H9 (cell line): ENCODE data around the gene TCF4. TPM values are rescaled to one million over a fixed set of nuclear protein-coding genes. Genes with fewer than 3 reads are reported as not detected.

ENCODE experiments used
- DNase-seq: peaks from one replicate; pipeline ENCODE4 v3.0.0-alpha.2; 2017
- H2AFZ ChIP-seq: one replicate; pipeline ENCODE4 v1.6.1; 2013; ENCODE audit warnings: mild to moderate bottlenecking, low read length, control low read depth, moderate library complexity
- H2AK5ac ChIP-seq: 2 replicates; pipeline ENCODE4 v1.6.1; 2013; ENCODE audit warnings: low read length, control low read depth, mixed read lengths; ENCODE audit not compliant: insufficient read length
- H2BK120ac ChIP-seq: one replicate; pipeline ENCODE4 v1.6.1; 2013; ENCODE audit warnings: low read depth, mild to moderate bottlenecking, low read length, control low read depth, inconsistent platforms; ENCODE audit not compliant: poor library complexity, severe bottlenecking
- H2BK12ac ChIP-seq: 2 replicates; pipeline ENCODE4 v1.6.1; 2013; ENCODE audit warnings: low read length, control low read depth, mixed read lengths, low read depth; ENCODE audit not compliant: insufficient read length
- H2BK15ac ChIP-seq: 2 replicates; pipeline ENCODE4 v1.6.1; 2013; ENCODE audit warnings: low read depth, low read length, control low read depth
- H2BK20ac ChIP-seq: one replicate; pipeline ENCODE4 v1.6.1; 2013; ENCODE audit warnings: low read depth, mild to moderate bottlenecking, low read length, control low read depth, inconsistent platforms; ENCODE audit not compliant: poor library complexity, severe bottlenecking
- H2BK5ac ChIP-seq: 2 replicates; pipeline ENCODE4 v1.6.1; 2013; ENCODE audit warnings: low read length, control low read depth, mixed read lengths; ENCODE audit not compliant: insufficient read length
- H3K14ac ChIP-seq: 2 replicates; pipeline ENCODE4 v1.6.1; 2013; ENCODE audit warnings: low read length, control low read depth; ENCODE audit not compliant: insufficient read depth
- H3K18ac ChIP-seq: 2 replicates; pipeline ENCODE4 v1.6.1; 2013; ENCODE audit warnings: low read depth, mild to moderate bottlenecking, mixed read lengths, low read length, control low read depth; ENCODE audit not compliant: insufficient read length
- H3K23ac ChIP-seq: 2 replicates; pipeline ENCODE4 v1.6.1; 2013; ENCODE audit warnings: low read length, control low read depth, mixed read lengths, low read depth; ENCODE audit not compliant: insufficient read length
- H3K23me2 ChIP-seq: 2 replicates; pipeline ENCODE4 v1.6.1; 2013; ENCODE audit warnings: low read depth, mild to moderate bottlenecking, mixed read lengths, low read length, control low read depth; ENCODE audit not compliant: insufficient read length, poor library complexity, severe bottlenecking
- H3K27ac ChIP-seq: 2 replicates; pipeline ENCODE4 v1.5.1; 2013; ENCODE audit warnings: low read length, control low read depth, mixed read lengths, low read depth; ENCODE audit not compliant: insufficient read length
- H3K27me3 ChIP-seq: 2 replicates; pipeline ENCODE4 v1.6.1; 2013; ENCODE audit warnings: low read length, control low read depth, inconsistent platforms; ENCODE audit not compliant: insufficient read depth
- H3K4ac ChIP-seq: 2 replicates; pipeline ENCODE4 v1.6.1; 2013; ENCODE audit warnings: low read depth, mild to moderate bottlenecking, control low read depth, inconsistent platforms, low read length, moderate library complexity
- H3K4me1 ChIP-seq: 2 replicates; pipeline ENCODE4 v1.6.1; 2013; ENCODE audit warnings: low read length, control low read depth, inconsistent platforms; ENCODE audit not compliant: insufficient read depth
- H3K4me2 ChIP-seq: 2 replicates; pipeline ENCODE4 v1.6.1; 2013; ENCODE audit warnings: low read length, control low read depth, mixed read lengths; ENCODE audit not compliant: insufficient read length, insufficient read depth
- H3K56ac ChIP-seq: 2 replicates; pipeline ENCODE4 v1.6.1; 2013; ENCODE audit warnings: low read depth, mild to moderate bottlenecking, mixed read lengths, low read length, control low read depth; ENCODE audit not compliant: insufficient read length
- H3K79me1 ChIP-seq: 2 replicates; pipeline ENCODE4 v1.6.1; 2013; ENCODE audit warnings: low read depth, mild to moderate bottlenecking, moderate library complexity, low read length, control low read depth, inconsistent platforms; ENCODE audit not compliant: insufficient read depth, poor library complexity, severe bottlenecking
- H3K79me2 ChIP-seq: 2 replicates; pipeline ENCODE4 v1.6.1; 2013; ENCODE audit warnings: low read length, control low read depth, inconsistent platforms; ENCODE audit not compliant: insufficient read depth
- H3K9ac ChIP-seq: 2 replicates; pipeline ENCODE4 v1.6.1; 2013; ENCODE audit warnings: low read length, control low read depth, mixed read lengths; ENCODE audit not compliant: insufficient read length; ENCODE audit errors: extremely low read depth
- H3K9me3 ChIP-seq: one replicate; pipeline ENCODE4 v1.6.1; 2013; ENCODE audit warnings: low read depth, low read length, inconsistent platforms; ENCODE audit not compliant: control insufficient read depth
- H3T11ph ChIP-seq: one replicate; pipeline ENCODE4 v1.6.1; 2013; ENCODE audit warnings: mild to moderate bottlenecking, low read length, control low read depth, inconsistent platforms
- H4K20me1 ChIP-seq: one replicate; pipeline ENCODE4 v1.6.1; 2013; ENCODE audit not compliant: control insufficient read depth, insufficient read length, insufficient read depth
- H4K5ac ChIP-seq: 2 replicates; pipeline ENCODE4 v1.6.1; 2013; ENCODE audit warnings: low read depth, mild to moderate bottlenecking, mixed read lengths, low read length, control low read depth; ENCODE audit not compliant: insufficient read length
- H4K8ac ChIP-seq: replicated peaks from 2 replicates; pipeline ENCODE4 v1.6.1; 2013; ENCODE audit warnings: low read length, control low read depth, mixed read lengths, low read depth; ENCODE audit not compliant: insufficient read length
- H4K91ac ChIP-seq: 2 replicates; pipeline ENCODE4 v1.6.1; 2013; ENCODE audit warnings: low read depth, mild to moderate bottlenecking, moderate library complexity, mixed read lengths, low read length, control low read depth; ENCODE audit not compliant: insufficient read length
- H3K27ac Mint-ChIP-seq, 3 experiments: 2 replicates in 2 of 3; 3 replicates in 1 of 3; pipeline ENCODE4 v1.8.0; 2020 to 2021; ENCODE audit warnings: mixed read lengths in 3 of 3, mild to moderate bottlenecking in 1 of 3, moderate library complexity in 1 of 3
- H3K27me3 Mint-ChIP-seq: 2 replicates; pipeline ENCODE4 v1.8.0; 2021; ENCODE audit warnings: low read depth, mild to moderate bottlenecking, moderate library complexity, mixed read lengths
- H3K36me3 Mint-ChIP-seq, 3 experiments: 2 replicates in 2 of 3; 3 replicates in 1 of 3; pipeline ENCODE4 v1.8.0; 2020 to 2021; ENCODE audit warnings: low read depth in 3 of 3, mixed read lengths in 3 of 3; ENCODE audit not compliant: insufficient read depth in 1 of 3
- H3K4me1 Mint-ChIP-seq, 2 experiments: 2 replicates each; pipeline ENCODE4 v1.8.0; 2020; ENCODE audit warnings: mixed read lengths in 2 of 2
- H3K4me3 Mint-ChIP-seq, 2 experiments: 2 replicates in 1 of 2; 3 replicates in 1 of 2; pipeline ENCODE4 v1.8.0; 2020 to 2021; ENCODE audit warnings: mild to moderate bottlenecking in 2 of 2, mixed read lengths in 2 of 2, moderate library complexity in 1 of 2
- H3K9me3 Mint-ChIP-seq, 2 experiments: 2 replicates in 1 of 2; 3 replicates in 1 of 2; pipeline ENCODE4 v1.8.0; 2020; ENCODE audit warnings: mild to moderate bottlenecking in 2 of 2, mixed read lengths in 2 of 2, moderate library complexity in 1 of 2
- WGBS: extraction: QIAGEN DNeasy Blood & Tissue Kit; methylation state at CpG from one replicate; pipeline ENCODE4 v1.1.7; 2013; ENCODE audit warnings: missing lambda C conversion rate, low lambda C conversion rate, mixed read lengths; ENCODE audit not compliant: insufficient read length; ENCODE audit errors: extremely low coverage; 5-methylcytosine and 5-hydroxymethylcytosine counted together
- total RNA-seq: library from RNA; stranded (reverse); gene quantifications from 2 replicates; pipeline ENCODE4 v1.2.1, GENCODE V29; 2021
- TF ChIP-seq, protein P1 (sequence below): fragments of 200-600 bp; sonication (generic); conservative IDR thresholded peaks from 3 replicates; pipeline ENCODE4 v1.8.0; 2021; ENCODE audit warnings: antibody characterized with exemption, mild to moderate bottlenecking

Gene TCF4
- total RNA-seq, 1 experiment from 2014 or later: 99.4 TPM

DNA sequence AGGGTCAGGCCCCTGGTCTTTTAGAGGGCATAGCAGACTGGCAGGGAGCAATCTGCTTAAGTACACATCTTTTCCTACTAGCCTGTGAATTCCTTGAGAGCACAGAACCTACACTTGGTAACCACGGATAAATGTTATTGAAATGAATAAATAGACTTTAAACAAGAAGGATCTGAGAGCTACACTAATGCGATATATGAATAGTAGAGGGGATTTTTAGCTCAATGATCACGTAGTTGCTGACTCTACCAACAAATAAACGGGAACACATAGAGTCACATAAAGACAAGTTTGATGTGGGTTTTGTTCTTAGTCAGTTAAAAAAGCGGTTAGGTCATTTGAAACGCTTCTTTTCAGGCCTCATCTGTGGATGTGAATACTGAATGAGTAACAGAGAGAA, 338.4 kb downstream of the TCF4 start:
- Histone ChIP-seq H3T11ph (no peak overlapping the region), H3K14ac (no peak overlapping the region), H3K18ac (no peak overlapping the region), H3K23ac (no peak overlapping the region), H3K9me3 (no peaks in the 10 kb centered on the region), H3K23me2 (no peaks in the 10 kb centered on the region), H4K20me1 (no peaks in the 10 kb centered on the region), H3K27me3 (no peaks in the 10 kb centered on the region), H3K4me1 (peaks cover 8% of the 10 kb centered on the region; the same call in 1 of the 2 replicates), H3K79me1 (no peaks in the 10 kb centered on the region), H4K5ac (no peak overlapping the region), H2AFZ (no peak overlapping the region), H4K91ac (no peak overlapping the region), H4K8ac (no peak overlapping the region), H3K79me2 (no peaks in the 10 kb centered on the region), H3K4me2 (no peak overlapping the region), H3K27ac (no peak overlapping the region), H2BK20ac (no peak overlapping the region), H2AK5ac (no peak overlapping the region), H3K4ac (no peak overlapping the region), H2BK120ac (no peak overlapping the region), H2BK5ac (no peak overlapping the region), H2BK15ac (no peak overlapping the region), H3K9ac (no peak overlapping the region), H3K56ac (no peak overlapping the region), H2BK12ac (no peak overlapping the region)
- Mint-ChIP-seq H3K27ac (peak overlapping the region in 2 of 3 experiments; percentile 32 to 50; a peak in 2 of 7 replicates), H3K9me3 (peaks cover 0 to 3% of the 10 kb centered on the region in 2 experiments; a peak in 1 of 5 replicates), H3K4me3 (no peak overlapping the region), H3K27me3 (no peaks in the 10 kb centered on the region), H3K4me1 (peaks cover 17 to 18% of the 10 kb centered on the region in 2 experiments), H3K36me3 (peaks cover 8 to 22% (median 18%) of the 10 kb centered on the region in 3 experiments)
- WGBS: no CpG with 5 or more reads among the region's 6 CpGs
- TF ChIP-seq, protein P1, sequence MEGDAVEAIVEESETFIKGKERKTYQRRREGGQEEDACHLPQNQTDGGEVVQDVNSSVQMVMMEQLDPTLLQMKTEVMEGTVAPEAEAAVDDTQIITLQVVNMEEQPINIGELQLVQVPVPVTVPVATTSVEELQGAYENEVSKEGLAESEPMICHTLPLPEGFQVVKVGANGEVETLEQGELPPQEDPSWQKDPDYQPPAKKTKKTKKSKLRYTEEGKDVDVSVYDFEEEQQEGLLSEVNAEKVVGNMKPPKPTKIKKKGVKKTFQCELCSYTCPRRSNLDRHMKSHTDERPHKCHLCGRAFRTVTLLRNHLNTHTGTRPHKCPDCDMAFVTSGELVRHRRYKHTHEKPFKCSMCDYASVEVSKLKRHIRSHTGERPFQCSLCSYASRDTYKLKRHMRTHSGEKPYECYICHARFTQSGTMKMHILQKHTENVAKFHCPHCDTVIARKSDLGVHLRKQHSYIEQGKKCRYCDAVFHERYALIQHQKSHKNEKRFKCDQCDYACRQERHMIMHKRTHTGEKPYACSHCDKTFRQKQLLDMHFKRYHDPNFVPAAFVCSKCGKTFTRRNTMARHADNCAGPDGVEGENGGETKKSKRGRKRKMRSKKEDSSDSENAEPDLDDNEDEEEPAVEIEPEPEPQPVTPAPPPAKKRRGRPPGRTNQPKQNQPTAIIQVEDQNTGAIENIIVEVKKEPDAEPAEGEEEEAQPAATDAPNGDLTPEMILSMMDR: no peak
- DNase-seq: no peak
